Suprapubic skin (tissue), 4 donors: Measurements from ENCODE around the gene LCP1. TPM values are rescaled to one million over a fixed set of nuclear protein-coding genes. Genes with fewer than 3 reads are reported as not detected.

Experiments
- DNase-seq, 2 donors: peaks; one replicate each; pipeline ENCODE4 v3.0.0-alpha.2; 2019; ENCODE audit warnings: low spot score in 2 of 2
- H3K27ac ChIP-seq: fragments of 200-600 bp; sonication (generic); one replicate; pipeline ENCODE4 v1.5.1; 2019
- H3K27me3 ChIP-seq: fragments of 200-600 bp; sonication (generic); one replicate; pipeline ENCODE4 v1.5.1; 2019
- H3K36me3 ChIP-seq: fragments of 200-600 bp; sonication (generic); one replicate; pipeline ENCODE4 v1.5.1; 2019
- H3K4me1 ChIP-seq: fragments of 200-600 bp; sonication (generic); one replicate; pipeline ENCODE4 v1.5.1; 2019
- H3K4me3 ChIP-seq: fragments of 200-600 bp; sonication (generic); one replicate; pipeline ENCODE4 v1.5.1; 2019; ENCODE audit warnings: mild to moderate bottlenecking
- H3K9me3 ChIP-seq: fragments of 200-600 bp; sonication (generic); one replicate; pipeline ENCODE4 v1.5.1; 2019
- EP300 ChIP-seq: sonication (generic); formaldehyde crosslinking; IDR thresholded peaks from one replicate; pipeline ENCODE4 v1.6.1; 2017; ENCODE audit warnings: antibody characterized with exemption
- POLR2A ChIP-seq, 2 donors: fragments of 450-650 bp; IDR thresholded peaks; one replicate each; pipeline ENCODE4 v1.6.1; 2017; ENCODE audit warnings: antibody characterized with exemption in 2 of 2, mild to moderate bottlenecking in 2 of 2, moderate library complexity in 2 of 2
- POLR2AphosphoS5 ChIP-seq, 3 donors: sonication (generic); formaldehyde crosslinking; IDR thresholded peaks; one replicate each; pipeline ENCODE4 v1.6.1; 2017; ENCODE audit warnings: antibody characterized with exemption in 3 of 3
- WGBS: methylation state at CpG from one replicate; pipeline ENCODE4 v1.1.5; 2018; 5-methylcytosine and 5-hydroxymethylcytosine counted together
- total RNA-seq, 4 donors: library from RNA; depleted of rRNA; stranded (reverse); fragments of >200 nt; gene quantifications; one replicate each; pipeline ENCODE4 v1.1.0, GENCODE V29; 2016
- TF ChIP-seq, protein P1 (sequence below), 2 donors: fragments of 200-600 bp in 1 of 2; fragments of 450-650 bp in 1 of 2; sonication (generic) in 1 of 2; IDR thresholded peaks; one replicate each; pipeline ENCODE4 v1.5.1; 2016 to 2019; ENCODE audit warnings: antibody characterized with exemption in 2 of 2, mild to moderate bottlenecking in 1 of 2, moderate library complexity in 1 of 2

The LCP1 gene
- total RNA-seq, 4 donors from 2014 or later: 16.1 to 50.2 (median 27.4) TPM

DNA sequence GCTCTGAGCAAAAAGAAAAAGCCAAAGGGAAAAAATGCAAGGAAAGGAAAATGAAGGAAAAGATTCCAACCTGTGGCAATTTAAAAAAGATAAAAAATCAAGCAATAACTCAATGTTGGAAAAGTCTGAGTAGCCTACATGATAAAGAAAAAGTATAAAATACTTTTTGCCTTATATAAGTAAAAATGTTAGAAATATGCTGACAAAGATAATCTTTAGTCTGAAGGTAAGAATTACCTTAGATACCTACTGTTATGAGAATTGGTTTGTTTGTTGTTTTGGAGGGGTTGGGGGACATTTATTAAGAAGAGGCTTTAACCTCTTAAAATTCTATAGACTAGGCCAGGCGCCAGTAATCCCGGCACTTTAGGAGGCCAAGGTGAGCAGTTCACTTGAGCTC is 47.5 kb downstream of the LCP1 start:
- Histone ChIP-seq H3K4me3 (no peak overlapping the region), H3K36me3 (no peaks in the 10 kb centered on the region), H3K27me3 (no peaks in the 10 kb centered on the region), H3K9me3 (no peaks in the 10 kb centered on the region), H3K4me1 (no peaks in the 10 kb centered on the region), H3K27ac (no peak overlapping the region)
- 83% methylated on average over 2 of the region's 2 CpGs for WGBS
- DNase-seq: no peak
- TF ChIP-seq POLR2AphosphoS5 (IDR thresholded peaks at IDR 0.05) (no peak), POLR2A (IDR thresholded peaks at IDR 0.05) (no peak), EP300 (no peak)
- TF ChIP-seq, protein P1, sequence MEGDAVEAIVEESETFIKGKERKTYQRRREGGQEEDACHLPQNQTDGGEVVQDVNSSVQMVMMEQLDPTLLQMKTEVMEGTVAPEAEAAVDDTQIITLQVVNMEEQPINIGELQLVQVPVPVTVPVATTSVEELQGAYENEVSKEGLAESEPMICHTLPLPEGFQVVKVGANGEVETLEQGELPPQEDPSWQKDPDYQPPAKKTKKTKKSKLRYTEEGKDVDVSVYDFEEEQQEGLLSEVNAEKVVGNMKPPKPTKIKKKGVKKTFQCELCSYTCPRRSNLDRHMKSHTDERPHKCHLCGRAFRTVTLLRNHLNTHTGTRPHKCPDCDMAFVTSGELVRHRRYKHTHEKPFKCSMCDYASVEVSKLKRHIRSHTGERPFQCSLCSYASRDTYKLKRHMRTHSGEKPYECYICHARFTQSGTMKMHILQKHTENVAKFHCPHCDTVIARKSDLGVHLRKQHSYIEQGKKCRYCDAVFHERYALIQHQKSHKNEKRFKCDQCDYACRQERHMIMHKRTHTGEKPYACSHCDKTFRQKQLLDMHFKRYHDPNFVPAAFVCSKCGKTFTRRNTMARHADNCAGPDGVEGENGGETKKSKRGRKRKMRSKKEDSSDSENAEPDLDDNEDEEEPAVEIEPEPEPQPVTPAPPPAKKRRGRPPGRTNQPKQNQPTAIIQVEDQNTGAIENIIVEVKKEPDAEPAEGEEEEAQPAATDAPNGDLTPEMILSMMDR (IDR thresholded peaks at IDR 0.05): no peak

DNA sequence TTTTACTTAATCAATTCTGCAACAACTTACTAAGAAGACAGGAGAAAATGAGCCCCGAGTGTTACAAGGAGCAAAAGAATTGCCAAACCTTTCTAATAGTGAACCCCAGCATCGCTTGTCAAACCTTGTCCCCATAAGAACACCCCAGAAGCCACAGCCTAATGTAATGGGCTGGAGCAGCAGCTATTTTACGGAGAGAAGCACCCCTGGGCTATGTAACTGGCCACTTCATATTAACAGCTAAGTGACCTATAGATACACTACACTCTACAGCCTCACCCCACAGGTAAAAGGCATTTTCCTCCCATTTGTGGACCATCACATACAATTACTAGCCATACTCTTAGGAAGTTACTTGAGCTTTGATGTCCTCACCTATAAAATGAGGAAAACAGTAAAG is 49.9 kb downstream of the LCP1 start:
- TF ChIP-seq POLR2AphosphoS5 (IDR thresholded peaks at IDR 0.05): no peak
- TF ChIP-seq, protein P1 (IDR thresholded peaks at IDR 0.05): no peak
- no peak for TF ChIP-seq EP300
- TF ChIP-seq POLR2A (IDR thresholded peaks at IDR 0.05): no peak
- Histone ChIP-seq H3K27ac (no peak overlapping the region), H3K9me3 (no peaks in the 10 kb centered on the region), H3K4me3 (no peak overlapping the region), H3K27me3 (no peaks in the 10 kb centered on the region), H3K4me1 (no peaks in the 10 kb centered on the region), H3K36me3 (no peaks in the 10 kb centered on the region)
- no peak for DNase-seq
- WGBS: 100% methylated on average over 3 of the region's 3 CpGs

DNA sequence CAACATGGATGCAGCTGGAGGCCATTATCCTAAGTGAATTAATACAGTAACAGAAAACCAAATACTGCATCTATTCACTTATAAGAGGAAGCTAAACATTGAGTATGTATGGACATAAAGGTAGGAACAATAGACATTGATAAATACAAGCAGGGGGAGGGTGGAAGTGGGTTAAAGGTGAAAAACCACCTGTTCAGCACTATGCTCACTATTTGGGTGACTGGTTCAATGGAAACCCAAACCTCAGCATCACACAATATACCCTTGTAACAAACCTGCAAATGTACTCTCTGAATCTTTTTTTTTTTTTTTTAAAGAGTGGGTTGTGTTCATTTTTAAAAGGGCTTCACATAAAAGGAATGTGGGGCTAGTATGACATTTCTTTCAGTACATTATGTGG is 50.3 kb downstream of the LCP1 start:
- DNase-seq: no peak
- Histone ChIP-seq H3K27ac (no peak overlapping the region), H3K9me3 (no peaks in the 10 kb centered on the region), H3K36me3 (no peaks in the 10 kb centered on the region), H3K4me1 (no peaks in the 10 kb centered on the region), H3K27me3 (no peaks in the 10 kb centered on the region), H3K4me3 (no peak overlapping the region)
- TF ChIP-seq EP300: no peak
- TF ChIP-seq, protein P1 (IDR thresholded peaks at IDR 0.05): no peak
- no peak for TF ChIP-seq POLR2AphosphoS5 (IDR thresholded peaks at IDR 0.05)
- TF ChIP-seq POLR2A (IDR thresholded peaks at IDR 0.05): no peak

DNA sequence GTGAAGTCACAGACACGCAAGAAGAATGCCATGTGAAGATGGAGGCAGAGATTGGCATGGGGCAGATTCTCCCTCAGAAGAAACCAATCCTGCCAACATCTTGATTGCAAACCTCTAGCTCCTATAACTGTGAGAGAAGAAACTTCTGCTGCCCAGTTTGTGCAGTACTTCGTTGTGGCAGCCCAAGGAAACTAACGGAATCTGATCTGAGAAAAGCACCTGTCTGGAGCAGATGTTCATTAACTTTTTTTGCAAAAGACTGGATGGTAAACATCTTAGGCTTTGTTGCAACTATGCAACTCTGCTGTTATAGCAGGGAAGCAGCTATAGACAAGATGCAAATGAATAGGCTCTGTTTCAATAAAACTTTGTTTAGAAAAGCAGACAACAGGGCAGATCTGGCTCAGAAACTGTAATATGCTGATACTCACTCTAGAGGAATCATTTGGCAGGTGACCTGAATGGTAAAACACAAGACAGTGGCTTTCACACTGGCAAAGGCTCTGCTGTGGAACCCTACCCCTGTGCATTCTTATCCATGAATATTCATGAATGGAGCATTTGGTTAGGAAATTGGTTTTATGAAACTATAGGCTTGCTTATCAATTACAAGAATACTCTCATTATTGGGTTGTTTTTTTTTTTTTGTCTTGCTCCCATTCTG is 51.9 kb downstream of the LCP1 start:
- Histone ChIP-seq H3K27ac (no peak overlapping the region), H3K4me3 (no peak overlapping the region), H3K27me3 (no peaks in the 10 kb centered on the region), H3K36me3 (no peaks in the 10 kb centered on the region), H3K4me1 (peaks cover 13% of the 10 kb centered on the region), H3K9me3 (no peaks in the 10 kb centered on the region)
- TF ChIP-seq POLR2A (IDR thresholded peaks at IDR 0.05) (no peak), POLR2AphosphoS5 (IDR thresholded peaks at IDR 0.05) (no peak), EP300 (no peak)
- TF ChIP-seq, protein P1 (IDR thresholded peaks at IDR 0.05): no peak
- WGBS: 87% methylated on average over 3 of the region's 3 CpGs
- DNase-seq: no peak

DNA sequence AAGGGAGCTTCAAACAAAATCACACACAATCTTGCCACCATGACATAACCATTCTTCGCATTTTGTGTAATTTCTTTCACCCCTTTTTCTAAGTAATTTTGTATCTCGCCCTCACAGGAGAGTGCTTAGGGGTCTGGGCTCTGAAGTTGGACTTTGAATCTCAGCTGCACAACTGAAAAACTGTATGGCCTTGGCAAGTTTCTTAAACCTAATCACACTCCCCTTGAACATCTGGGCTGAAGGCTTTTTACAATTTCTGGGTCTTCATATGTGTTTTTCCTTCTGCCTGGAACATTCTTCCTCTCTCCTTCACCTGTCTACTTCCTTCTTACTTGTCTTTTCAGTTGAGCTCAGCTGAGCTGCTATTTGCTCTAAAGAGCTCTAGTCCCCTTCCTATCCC is 52.9 kb downstream of the LCP1 start:
- TF ChIP-seq POLR2A (IDR thresholded peaks at IDR 0.05) (no peak), POLR2AphosphoS5 (IDR thresholded peaks at IDR 0.05) (no peak), EP300 (no peak)
- TF ChIP-seq, protein P1 (IDR thresholded peaks at IDR 0.05): no peak
- Histone ChIP-seq H3K36me3 (no peaks in the 10 kb centered on the region), H3K4me1 (peaks cover 14% of the 10 kb centered on the region), H3K4me3 (no peak overlapping the region), H3K27me3 (no peaks in the 10 kb centered on the region), H3K27ac (no peak overlapping the region), H3K9me3 (no peaks in the 10 kb centered on the region)
- no peak for DNase-seq
- WGBS: 95% methylated on average over 2 of the region's 2 CpGs
